Colonic mucosa (tissue), 4 donors: ENCODE measurements around the gene FREM1. TPM values are rescaled to one million over a fixed set of nuclear protein-coding genes. Genes with fewer than 3 reads are reported as not detected.

Source experiments
- DNase-seq: peaks from one replicate; pipeline ENCODE4 v3.0.0-alpha.2; 2020
- H3K27ac ChIP-seq: fragments of 200-600 bp; one replicate; pipeline ENCODE4 v1.8.0; 2021
- H3K27me3 ChIP-seq: fragments of 200-600 bp; one replicate; pipeline ENCODE4 v1.8.0; 2021
- H3K36me3 ChIP-seq: fragments of 200-600 bp; one replicate; pipeline ENCODE4 v1.8.0; 2021
- H3K4me1 ChIP-seq: fragments of 200-600 bp; one replicate; pipeline ENCODE4 v1.8.0; 2021; ENCODE audit warnings: mild to moderate bottlenecking
- H3K4me3 ChIP-seq: fragments of 200-600 bp; one replicate; pipeline ENCODE4 v1.8.0; 2021
- H3K9ac ChIP-seq, 2 donors: one replicate each; pipeline ENCODE4 v1.7.0; 2013; ENCODE audit warnings: control low read depth in 2 of 2, low read depth in 2 of 2, low read length in 2 of 2
- H3K9me3 ChIP-seq: fragments of 200-600 bp; one replicate; pipeline ENCODE4 v1.8.0; 2021
- CTCF ChIP-seq: fragments of 200-600 bp; IDR thresholded peaks from one replicate; pipeline ENCODE4 v1.8.0; 2022; ENCODE audit warnings: antibody characterized with exemption, mild to moderate bottlenecking
- intact Hi-C: fragments of 100-400 bp; cut with DNase I; formaldehyde crosslinking; loops from one replicate; pipeline ENCODE4 v1.14.1; 2022
- total RNA-seq, 2 donors: library from RNA; stranded (reverse); fragmentation: NEBNext Ultra II Directional in 1 of 2; extraction: Animal tissue kit (Norgen Biotek cat#: 25700) in 1 of 2; gene quantifications; one replicate each; pipeline ENCODE4 v1.2.1, GENCODE V29; 2021
- donor health status: healthy.
- donor health status: DM: no; HTN: no; CAD: no.
- donor health status: DM: no; HTN: no; CAD: no.

FREM1 gene
- total RNA-seq, 2 donors from 2014 or later = 1.1 to 1.5 TPM

- Histone ChIP-seq H3K9ac (no peak overlapping the region), H3K4me1 (no peaks in the 10 kb centered on the region), H3K27me3 (no peaks in the 10 kb centered on the region), H3K4me3 (no peak overlapping the region), H3K9me3 (no peaks in the 10 kb centered on the region), H3K36me3 (no peaks in the 10 kb centered on the region), H3K27ac (no peak overlapping the region)
- no peak for DNase-seq
- intact Hi-C loops = no loop called here
- TF ChIP-seq CTCF = no peak
Measured at GRCh38 chr9:14941501-14942405, 31.5 kb upstream of the FREM1 start.

- DNase-seq = no peak
- Histone ChIP-seq H3K9me3 (no peaks in the 10 kb centered on the region), H3K4me1 (no peaks in the 10 kb centered on the region), H3K27me3 (no peaks in the 10 kb centered on the region), H3K4me3 (no peak overlapping the region), H3K36me3 (no peaks in the 10 kb centered on the region), H3K9ac (no peak overlapping the region), H3K27ac (no peak overlapping the region)
- intact Hi-C loops = no loop called here
- TF ChIP-seq CTCF = no peak
Measured at GRCh38 chr9:14939378-14939777, 29.1 kb upstream of the FREM1 start.

- Histone ChIP-seq H3K9me3 (no peaks in the 10 kb centered on the region), H3K36me3 (no peaks in the 10 kb centered on the region), H3K27me3 (no peaks in the 10 kb centered on the region), H3K9ac (no peak overlapping the region), H3K4me1 (no peaks in the 10 kb centered on the region), H3K4me3 (no peak overlapping the region), H3K27ac (no peak overlapping the region)
- TF ChIP-seq CTCF = no peak
- intact Hi-C loops = no loop called here
- no peak for DNase-seq
Measured at GRCh38 chr9:14937216-14937615, 27.0 kb upstream of the FREM1 start.

- TF ChIP-seq CTCF = no peak
- H3K27me3 ChIP-seq = no peaks in the 10 kb centered on the region
- intact Hi-C loops = no loop called here
- no peaks in the 10 kb centered on the region for H3K36me3 ChIP-seq
- no peaks in the 10 kb centered on the region for H3K4me1 ChIP-seq
- DNase-seq = no peak
- no peak overlapping the region for H3K27ac ChIP-seq
- H3K9me3 ChIP-seq = no peaks in the 10 kb centered on the region
- H3K4me3 ChIP-seq = no peak overlapping the region
- H3K9ac ChIP-seq = no peak overlapping the region
Measured at GRCh38 chr9:14936491-14936890, 26.3 kb upstream of the FREM1 start.

GRCh38 chr9:14935964-14936363 lies 25.7 kb upstream of the FREM1 start:
- no peak for DNase-seq
- Histone ChIP-seq H3K9ac (no peak overlapping the region), H3K36me3 (no peaks in the 10 kb centered on the region), H3K9me3 (no peaks in the 10 kb centered on the region), H3K27me3 (no peaks in the 10 kb centered on the region), H3K4me3 (no peak overlapping the region), H3K4me1 (no peaks in the 10 kb centered on the region), H3K27ac (no peak overlapping the region)
- intact Hi-C loops = no loop called here
- TF ChIP-seq CTCF = no peak
